HCT116 (cell line): Measurements from ENCODE around the gene IL17RD. TPM values are rescaled to one million over a fixed set of nuclear protein-coding genes. Genes with fewer than 3 reads are reported as not detected.

Experiments used
- ATAC-seq: fragments of 200-7000 bp; cut with Tn5 transposase; 2 replicates; pipeline ENCODE4 v1.9.1; 2020; ENCODE audit warnings: mild to moderate bottlenecking, moderate library complexity
- BruUV-seq: library from RNA; stranded (reverse); fragments of 400-500 nt; replicated peaks from 2 replicates; lab custom pipeline; 2021; lab: Mats Ljungman, UMichigan
- CTCF ChIA-PET: fragments of 300-600 bp; sonication (Branson Sonifier 250); formaldehyde crosslinking; loops from one replicate; lab custom pipeline; 2021; ENCODE audit warnings: antibody characterized with exemption; lab: Charles Lee
- POLR2A ChIA-PET: fragments of 300-600, 350-600 bp; sonication (Branson Sonifier 250); formaldehyde crosslinking; loops from one replicate; lab custom pipeline; 2021; ENCODE audit warnings: antibody characterized with exemption; lab: Charles Lee
- RAD21 ChIA-PET, 2 experiments: fragments of 300-600 bp; sonication (Branson Sonifier 250); formaldehyde crosslinking; loops; one replicate each; lab custom pipeline; 2023; ENCODE audit warnings: low total read pairs in 2 of 2; ENCODE audit not compliant: uncharacterized antibody in 2 of 2, unreplicated experiment in 2 of 2, low non-redundant PET in 1 of 2; lab: Charles Lee
- DNase-seq: peaks from one replicate; pipeline ENCODE4 v3.0.0-alpha.2; 2010; ENCODE audit warnings: low read depth, low spot score
- H2AFZ ChIP-seq: fragments of 200-600 bp; shearing (Covaris generic), sonication (generic); 2 replicates; pipeline ENCODE4 v1.6.1; 2017; ENCODE audit warnings: low read depth, mixed run types, mixed read lengths, antibody characterized with exemption, low read length; ENCODE audit not compliant: poor library complexity, severe bottlenecking
- H3K27ac ChIP-seq: 2 replicates; pipeline ENCODE4 v1.5.1; 2012; ENCODE audit warnings: low read depth, low read length
- H3K27me3 ChIP-seq: fragments of 200-600 bp; sonication (generic); 2 replicates; pipeline ENCODE4 v1.6.1; 2016; ENCODE audit warnings: mixed run types, low read length, mixed read lengths; ENCODE audit not compliant: insufficient read depth
- H3K36me3 ChIP-seq, 2 experiments: fragments of 200-500 bp in 1 of 2; fragments of 200-600 bp in 1 of 2; sonication (Bioruptor generic) in 1 of 2; sonication (generic) in 1 of 2; 2 replicates each; pipeline versions ENCODE4 v1.5.1 to v1.6.1; 2014 to 2016; ENCODE audit warnings: low read length in 2 of 2, inconsistent platforms in 1 of 2, mixed read lengths in 1 of 2, mixed run types in 1 of 2; ENCODE audit not compliant: insufficient read depth in 2 of 2, control insufficient read depth in 1 of 2
- H3K4me1 ChIP-seq, 2 experiments: fragments of 200-600 bp in 1 of 2; sonication (generic) in 1 of 2; 2 replicates each; pipeline versions ENCODE4 v1.5.1 to v1.6.1; 2012 to 2017; ENCODE audit warnings: low read length in 2 of 2, inconsistent platforms in 1 of 2, mild to moderate bottlenecking in 1 of 2, mixed read lengths in 1 of 2, mixed run types in 1 of 2, moderate library complexity in 1 of 2; ENCODE audit not compliant: insufficient read depth in 2 of 2, control insufficient read depth in 1 of 2
- H3K4me2 ChIP-seq: fragments of 200-600 bp; sonication (generic); 2 replicates; pipeline ENCODE4 v1.6.1; 2017; ENCODE audit warnings: mixed run types, low read length, mixed read lengths
- H3K4me3 ChIP-seq, 2 experiments: fragments of 200-600 bp in 1 of 2; sonication (generic) in 1 of 2; replicated peaks in 1 of 2; 2 replicates each; pipeline ENCODE4 v1.5.1; 2011 to 2016; ENCODE audit warnings: low read length in 2 of 2, control low read depth in 1 of 2, low read depth in 1 of 2, mild to moderate bottlenecking in 1 of 2, mixed read lengths in 1 of 2, mixed run types in 1 of 2
- H3K79me2 ChIP-seq: fragments of 200-600 bp; sonication (generic); 2 replicates; pipeline ENCODE4 v1.6.1; 2017; ENCODE audit warnings: mild to moderate bottlenecking, mixed run types, low read length, moderate library complexity, mixed read lengths; ENCODE audit not compliant: insufficient read depth
- H3K9ac ChIP-seq: fragments of 200-600 bp; sonication (generic); 2 replicates; pipeline ENCODE4 v1.6.1; 2016; ENCODE audit warnings: low read length, mixed read lengths
- H3K9me2 ChIP-seq: fragments of 200-600 bp; sonication (generic), shearing (Covaris generic); 2 replicates; pipeline ENCODE4 v1.6.1; 2017; ENCODE audit warnings: mixed run types, mild to moderate bottlenecking, moderate library complexity; ENCODE audit not compliant: insufficient read depth
- H3K9me3 ChIP-seq, 2 experiments: fragments of 200-500 bp in 1 of 2; fragments of 200-600 bp in 1 of 2; sonication (Bioruptor generic) in 1 of 2; sonication (generic) in 1 of 2; 2 replicates each; pipeline ENCODE4 v1.6.1; 2014 to 2017; ENCODE audit warnings: low read length in 2 of 2, mixed read lengths in 2 of 2, inconsistent platforms in 1 of 2, low read depth in 1 of 2, mild to moderate bottlenecking in 1 of 2, mixed run types in 1 of 2, moderate library complexity in 1 of 2; ENCODE audit not compliant: control insufficient read depth in 1 of 2, insufficient read depth in 1 of 2
- H4K20me1 ChIP-seq: fragments of 200-600 bp; sonication (generic), shearing (Covaris generic); 2 replicates; pipeline ENCODE4 v1.6.1; 2017; ENCODE audit warnings: mixed run types, mild to moderate bottlenecking, moderate library complexity; ENCODE audit not compliant: insufficient read depth
- ELF1 ChIP-seq: IDR thresholded peaks from 2 replicates; pipeline ENCODE4 v1.6.1; 2012; ENCODE audit warnings: low read depth, borderline replicate concordance
- EZH2 ChIP-seq: fragments of 200-600 bp; sonication (generic); IDR thresholded peaks from 2 replicates; pipeline ENCODE4 v1.6.1; 2017; ENCODE audit warnings: antibody characterized with exemption, mixed run types
- EZH2phosphoT487 ChIP-seq: fragments of 200-600 bp; IDR thresholded peaks from 2 replicates; pipeline ENCODE4 v1.6.1; 2018; ENCODE audit warnings: antibody characterized with exemption, borderline replicate concordance
- JUND ChIP-seq: IDR thresholded peaks from 2 replicates; pipeline ENCODE4 v1.6.1; 2012
- POLR2A ChIP-seq: IDR thresholded peaks from 2 replicates; pipeline ENCODE4 v1.7.0; 2011; ENCODE audit warnings: borderline replicate concordance; ENCODE audit not compliant: insufficient read depth, insufficient read length; ENCODE audit errors: extremely low read depth
- POLR2AphosphoS5 ChIP-seq: IDR thresholded peaks from 2 replicates; pipeline ENCODE4 v1.6.1; 2011; ENCODE audit warnings: mild to moderate bottlenecking, low read depth, low read length, moderate library complexity
- SIN3A ChIP-seq: IDR thresholded peaks from 2 replicates; pipeline ENCODE4 v1.6.1; 2012; ENCODE audit warnings: low read depth
- TCF7L2 ChIP-seq: IDR thresholded peaks from 2 replicates; pipeline ENCODE4 v1.7.0; 2011; ENCODE audit warnings: borderline replicate concordance, inconsistent platforms; ENCODE audit not compliant: insufficient read depth, insufficient read length; ENCODE audit errors: extremely low read depth
- intact Hi-C: fragments of 100-400 bp; cut with micrococcal nuclease; formaldehyde crosslinking; loops from 2 replicates; pipeline ENCODE4 v1.10.0; 2022
- total RNA-seq: library from RNA; stranded (reverse); gene quantifications from one replicate; pipeline ENCODE4 v1.2.1, GENCODE V29; 2021; ENCODE audit not compliant: unreplicated experiment
- TF ChIP-seq, protein P1 (sequence below): IDR thresholded peaks from 2 replicates; pipeline ENCODE4 v1.6.1; 2011; ENCODE audit warnings: mild to moderate bottlenecking, low read length, moderate library complexity; ENCODE audit not compliant: insufficient replicate concordance; ENCODE audit errors: extremely low read depth
- TF ChIP-seq, protein P2 (sequence below): IDR thresholded peaks from 2 replicates; pipeline ENCODE4 v1.6.1; 2012; ENCODE audit warnings: low read depth

Gene IL17RD
- total RNA-seq, 1 experiment from 2014 or later = 12.3 TPM

DNA sequence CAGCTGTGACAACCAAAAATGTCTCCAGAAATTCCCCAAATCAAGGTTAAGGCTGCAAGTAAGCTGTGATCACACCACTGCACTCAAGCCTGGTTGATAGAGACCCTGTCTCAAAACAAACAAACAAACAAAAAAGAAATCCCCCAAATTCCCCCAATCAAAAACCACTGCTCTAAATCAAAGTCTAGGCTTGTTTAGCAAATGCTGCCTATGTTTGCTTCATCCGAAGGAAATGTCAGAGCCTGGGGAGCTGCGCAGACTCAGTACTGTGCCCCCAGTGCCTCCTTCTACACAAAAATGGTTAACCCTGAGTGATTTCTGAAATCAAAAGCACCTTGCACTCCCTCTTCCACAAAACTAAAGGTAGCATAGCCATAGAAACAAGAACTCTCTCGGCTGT lies 13.4 kb downstream of the IL17RD start:
- DNase-seq = no peak
- BruUV-seq = no TSS peak
- Histone ChIP-seq H3K79me2 (no peaks in the 10 kb centered on the region), H3K36me3 (no peaks in the 10 kb centered on the region), H3K4me1 (peaks cover 3 to 7% of the 10 kb centered on the region in 2 experiments; a peak in 2 of 4 replicates), H3K27ac (no peak overlapping the region), H4K20me1 (no peaks in the 10 kb centered on the region), H3K27me3 (no peaks in the 10 kb centered on the region), H3K9me2 (no peaks in the 10 kb centered on the region), H3K9ac (no peak overlapping the region), H3K9me3 (no peaks in the 10 kb centered on the region), H3K4me3 (no peak overlapping the region), H2AFZ (no peak overlapping the region), H3K4me2 (no peak overlapping the region)
- RAD21 ChIA-PET = no interaction called here
- POLR2A ChIA-PET = no interaction called here
- CTCF ChIA-PET = no interaction called here
- no peak for ATAC-seq
- TF ChIP-seq POLR2A = no peak
- TF ChIP-seq EZH2 = no peak
- TF ChIP-seq, protein P1, sequence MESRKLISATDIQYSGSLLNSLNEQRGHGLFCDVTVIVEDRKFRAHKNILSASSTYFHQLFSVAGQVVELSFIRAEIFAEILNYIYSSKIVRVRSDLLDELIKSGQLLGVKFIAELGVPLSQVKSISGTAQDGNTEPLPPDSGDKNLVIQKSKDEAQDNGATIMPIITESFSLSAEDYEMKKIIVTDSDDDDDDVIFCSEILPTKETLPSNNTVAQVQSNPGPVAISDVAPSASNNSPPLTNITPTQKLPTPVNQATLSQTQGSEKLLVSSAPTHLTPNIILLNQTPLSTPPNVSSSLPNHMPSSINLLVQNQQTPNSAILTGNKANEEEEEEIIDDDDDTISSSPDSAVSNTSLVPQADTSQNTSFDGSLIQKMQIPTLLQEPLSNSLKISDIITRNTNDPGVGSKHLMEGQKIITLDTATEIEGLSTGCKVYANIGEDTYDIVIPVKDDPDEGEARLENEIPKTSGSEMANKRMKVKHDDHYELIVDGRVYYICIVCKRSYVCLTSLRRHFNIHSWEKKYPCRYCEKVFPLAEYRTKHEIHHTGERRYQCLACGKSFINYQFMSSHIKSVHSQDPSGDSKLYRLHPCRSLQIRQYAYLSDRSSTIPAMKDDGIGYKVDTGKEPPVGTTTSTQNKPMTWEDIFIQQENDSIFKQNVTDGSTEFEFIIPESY = no peak
- no peak for TF ChIP-seq JUND
- TF ChIP-seq SIN3A = no peak
- TF ChIP-seq, protein P2, sequence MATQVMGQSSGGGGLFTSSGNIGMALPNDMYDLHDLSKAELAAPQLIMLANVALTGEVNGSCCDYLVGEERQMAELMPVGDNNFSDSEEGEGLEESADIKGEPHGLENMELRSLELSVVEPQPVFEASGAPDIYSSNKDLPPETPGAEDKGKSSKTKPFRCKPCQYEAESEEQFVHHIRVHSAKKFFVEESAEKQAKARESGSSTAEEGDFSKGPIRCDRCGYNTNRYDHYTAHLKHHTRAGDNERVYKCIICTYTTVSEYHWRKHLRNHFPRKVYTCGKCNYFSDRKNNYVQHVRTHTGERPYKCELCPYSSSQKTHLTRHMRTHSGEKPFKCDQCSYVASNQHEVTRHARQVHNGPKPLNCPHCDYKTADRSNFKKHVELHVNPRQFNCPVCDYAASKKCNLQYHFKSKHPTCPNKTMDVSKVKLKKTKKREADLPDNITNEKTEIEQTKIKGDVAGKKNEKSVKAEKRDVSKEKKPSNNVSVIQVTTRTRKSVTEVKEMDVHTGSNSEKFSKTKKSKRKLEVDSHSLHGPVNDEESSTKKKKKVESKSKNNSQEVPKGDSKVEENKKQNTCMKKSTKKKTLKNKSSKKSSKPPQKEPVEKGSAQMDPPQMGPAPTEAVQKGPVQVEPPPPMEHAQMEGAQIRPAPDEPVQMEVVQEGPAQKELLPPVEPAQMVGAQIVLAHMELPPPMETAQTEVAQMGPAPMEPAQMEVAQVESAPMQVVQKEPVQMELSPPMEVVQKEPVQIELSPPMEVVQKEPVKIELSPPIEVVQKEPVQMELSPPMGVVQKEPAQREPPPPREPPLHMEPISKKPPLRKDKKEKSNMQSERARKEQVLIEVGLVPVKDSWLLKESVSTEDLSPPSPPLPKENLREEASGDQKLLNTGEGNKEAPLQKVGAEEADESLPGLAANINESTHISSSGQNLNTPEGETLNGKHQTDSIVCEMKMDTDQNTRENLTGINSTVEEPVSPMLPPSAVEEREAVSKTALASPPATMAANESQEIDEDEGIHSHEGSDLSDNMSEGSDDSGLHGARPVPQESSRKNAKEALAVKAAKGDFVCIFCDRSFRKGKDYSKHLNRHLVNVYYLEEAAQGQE = no peak
- TF ChIP-seq ELF1 = no peak
- TF ChIP-seq POLR2AphosphoS5 = no peak
- TF ChIP-seq TCF7L2 = no peak
- TF ChIP-seq EZH2phosphoT487 = no peak
- intact Hi-C loops = no loop called here
